ENCODE measurements around the gene SEC23B. TPM values are rescaled to one million over a fixed set of nuclear protein-coding genes. Genes with fewer than 3 reads are reported as not detected.

SEC23B gene
- total RNA-seq, 1 experiment from 2014 or later: 67.1 TPM

GRCh38 chr20:18571578-18571977 is 63.8 kb downstream of the SEC23B start (continued):
- TF ChIP-seq ZMAT4 (CRISPR knock-in tag; IDR thresholded peaks at IDR 0.05): no peak
- TF ChIP-seq JUN (CRISPR knock-in tag; IDR thresholded peaks at IDR 0.05): no peak
- TF ChIP-seq HMGXB4 (CRISPR knock-in tag; IDR thresholded peaks at IDR 0.05): no peak
- TF ChIP-seq ELF4 (CRISPR knock-in tag; IDR thresholded peaks at IDR 0.05; ENCODE audit: low read depth): no peak
- no peak for TF ChIP-seq ZBTB21 (CRISPR knock-in tag; IDR thresholded peaks at IDR 0.05; ENCODE audit: borderline replicate concordance)
- TF ChIP-seq KAT7 (CRISPR knock-in tag; IDR thresholded peaks at IDR 0.05; ENCODE audit: borderline replicate concordance): no peak
- no peak for TF ChIP-seq ZNF232 (CRISPR knock-in tag; IDR thresholded peaks at IDR 0.05)
- no peak for TF ChIP-seq ZNF416 (CRISPR knock-in tag; IDR thresholded peaks at IDR 0.05)

GRCh38 chr20:18577942-18578341 is 70.2 kb downstream of the SEC23B start:
- TF ChIP-seq ZNF416 (CRISPR knock-in tag; IDR thresholded peaks at IDR 0.05): no peak
- TF ChIP-seq TCF7 (CRISPR knock-in tag; IDR thresholded peaks at IDR 0.05; ENCODE audit: low read depth): no peak
- no peak for TF ChIP-seq ZNF232 (CRISPR knock-in tag; IDR thresholded peaks at IDR 0.05)
- TF ChIP-seq, protein P1, sequence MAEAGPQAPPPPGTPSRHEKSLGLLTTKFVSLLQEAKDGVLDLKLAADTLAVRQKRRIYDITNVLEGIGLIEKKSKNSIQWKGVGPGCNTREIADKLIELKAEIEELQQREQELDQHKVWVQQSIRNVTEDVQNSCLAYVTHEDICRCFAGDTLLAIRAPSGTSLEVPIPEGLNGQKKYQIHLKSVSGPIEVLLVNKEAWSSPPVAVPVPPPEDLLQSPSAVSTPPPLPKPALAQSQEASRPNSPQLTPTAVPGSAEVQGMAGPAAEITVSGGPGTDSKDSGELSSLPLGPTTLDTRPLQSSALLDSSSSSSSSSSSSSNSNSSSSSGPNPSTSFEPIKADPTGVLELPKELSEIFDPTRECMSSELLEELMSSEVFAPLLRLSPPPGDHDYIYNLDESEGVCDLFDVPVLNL (CRISPR knock-in tag; IDR thresholded peaks at IDR 0.05; ENCODE audit: borderline replicate concordance, low read depth): no peak
- TF ChIP-seq TEAD1 (CRISPR knock-in tag; IDR thresholded peaks at IDR 0.05): no peak
- ChIA-PET CTCF (no interaction called here), POLR2A (no interaction called here)
- ATAC-seq (no peak), DNase-seq (ENCODE audit: low spot score) (no peak)
- Mint-ChIP-seq H3K4me1 (no peaks in the 10 kb centered on the region), H3K36me3 (no peaks in the 10 kb centered on the region), H3K27ac (no peak overlapping the region), H3K4me3 (no peak overlapping the region), H3K9me3 (no peaks in the 10 kb centered on the region), H3K27me3 (ENCODE audit: low read depth) (no peaks in the 10 kb centered on the region)

DNA sequence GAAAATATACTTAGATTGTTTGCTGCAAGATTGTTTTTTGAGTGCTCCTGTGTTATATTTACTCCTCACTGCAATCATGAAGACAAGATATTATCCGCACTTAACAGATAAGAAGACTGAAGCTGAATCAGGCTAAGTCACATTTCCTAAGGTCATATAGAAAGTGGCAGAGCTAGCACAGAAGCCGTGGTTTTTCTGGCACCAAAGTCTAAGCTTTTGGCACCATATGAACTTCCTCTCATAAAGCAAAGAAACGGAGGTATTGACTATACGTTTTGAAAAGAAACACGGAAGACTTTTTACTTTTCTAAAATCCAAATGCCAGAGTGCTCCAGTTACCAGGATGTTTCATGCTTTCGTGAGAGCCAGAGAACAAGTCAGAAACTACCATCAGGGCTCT is 70.8 kb downstream of the SEC23B start:
- no peaks in the 10 kb centered on the region for H3K9me3 Mint-ChIP-seq
- no peaks in the 10 kb centered on the region for H3K36me3 Mint-ChIP-seq
- DNase-seq (ENCODE audit: low spot score) (no peak), ATAC-seq (no peak)
- H3K27me3 Mint-ChIP-seq (ENCODE audit: low read depth): no peaks in the 10 kb centered on the region
- H3K4me3 Mint-ChIP-seq: no peak overlapping the region
- CTCF ChIA-PET: no interaction called here
- TF ChIP-seq SMAD4 (CRISPR knock-in tag; IDR thresholded peaks at IDR 0.05): no peak
- TF ChIP-seq ZNF532 (CRISPR knock-in tag; IDR thresholded peaks at IDR 0.05; ENCODE audit: borderline replicate concordance): no peak
- no peak for TF ChIP-seq MLX (CRISPR knock-in tag; IDR thresholded peaks at IDR 0.05)
- TF ChIP-seq, protein P2, sequence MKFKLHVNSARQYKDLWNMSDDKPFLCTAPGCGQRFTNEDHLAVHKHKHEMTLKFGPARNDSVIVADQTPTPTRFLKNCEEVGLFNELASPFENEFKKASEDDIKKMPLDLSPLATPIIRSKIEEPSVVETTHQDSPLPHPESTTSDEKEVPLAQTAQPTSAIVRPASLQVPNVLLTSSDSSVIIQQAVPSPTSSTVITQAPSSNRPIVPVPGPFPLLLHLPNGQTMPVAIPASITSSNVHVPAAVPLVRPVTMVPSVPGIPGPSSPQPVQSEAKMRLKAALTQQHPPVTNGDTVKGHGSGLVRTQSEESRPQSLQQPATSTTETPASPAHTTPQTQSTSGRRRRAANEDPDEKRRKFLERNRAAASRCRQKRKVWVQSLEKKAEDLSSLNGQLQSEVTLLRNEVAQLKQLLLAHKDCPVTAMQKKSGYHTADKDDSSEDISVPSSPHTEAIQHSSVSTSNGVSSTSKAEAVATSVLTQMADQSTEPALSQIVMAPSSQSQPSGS (CRISPR knock-in tag; IDR thresholded peaks at IDR 0.05; ENCODE audit: borderline replicate concordance, low read depth): no peak
- TF ChIP-seq ZNF425 (CRISPR knock-in tag; conservative IDR thresholded peaks at IDR 0.05): no peak
- no peaks in the 10 kb centered on the region for H3K4me1 Mint-ChIP-seq
- no peak overlapping the region for H3K27ac Mint-ChIP-seq
- POLR2A ChIA-PET: no interaction called here

All from WTC11 (cell line).